Prostate gland (tissue), 2 donors: Measurements from ENCODE around the gene RALGPS2. TPM values are rescaled to one million over a fixed set of nuclear protein-coding genes. Genes with fewer than 3 reads are reported as not detected.
A peak's percentile ranks its signal among the peaks of the same experiment; 100 is the strongest.

ENCODE experiments used
- DNase-seq: peaks from one replicate; pipeline ENCODE4 v3.0.0-alpha.2; 2019; ENCODE audit warnings: low spot score
- H3K27ac ChIP-seq, 2 donors: fragments of 200-600 bp; sonication (generic); 2 replicates each; pipeline ENCODE4 v1.5.1; 2017 to 2019
- H3K27me3 ChIP-seq: fragments of 200-600 bp; sonication (generic); replicated peaks from 2 replicates; pipeline ENCODE4 v1.5.1; 2019; ENCODE audit not compliant: insufficient read depth
- H3K36me3 ChIP-seq, 2 donors: fragments of 200-600 bp; sonication (generic); 1 replicate in 1 of 2; 2 replicates in 1 of 2; pipeline versions ENCODE4 v1.5.1 to v1.8.1; 2017 to 2019
- H3K4me1 ChIP-seq: fragments of 200-600 bp; sonication (generic); replicated peaks from 2 replicates; pipeline ENCODE4 v1.5.1; 2019
- H3K4me3 ChIP-seq, 2 donors: fragments of 200-600 bp; sonication (generic); 2 replicates each; pipeline ENCODE4 v1.5.1; 2017 to 2019
- H3K9me3 ChIP-seq: fragments of 200-600 bp; sonication (generic); 2 replicates; pipeline ENCODE4 v1.5.1; 2017
- POLR2A ChIP-seq: fragments of 450-650 bp; IDR thresholded peaks from one replicate; pipeline ENCODE4 v1.6.1; 2016; ENCODE audit warnings: antibody characterized with exemption, mild to moderate bottlenecking
- POLR2AphosphoS5 ChIP-seq: sonication (generic); formaldehyde crosslinking; IDR thresholded peaks from one replicate; pipeline ENCODE4 v1.6.1; 2017; ENCODE audit warnings: antibody characterized with exemption
- WGBS: methylation state at CpG from one replicate; pipeline ENCODE4 v1.1.5; 2018; 5-methylcytosine and 5-hydroxymethylcytosine counted together
- intact Hi-C: fragments of 100-400 bp; cut with DNase I; formaldehyde crosslinking; loops from one replicate; pipeline ENCODE4 v1.14.2; 2022
- total RNA-seq, 2 donors: library from RNA; depleted of rRNA; stranded (reverse); fragments of >200 nt; gene quantifications; one replicate each; pipeline ENCODE4 v1.1.0, GENCODE V29; 2016
- TF ChIP-seq, protein P1 (sequence below), 4 experiments: fragments of 200-600 bp in 2 of 4; fragments of 450-650 bp in 2 of 4; sonication (generic) in 2 of 4; IDR thresholded peaks; 1 replicate in 3 of 4; 2 replicates in 1 of 4; pipeline ENCODE4 v1.5.1; 2016 to 2019; ENCODE audit warnings: antibody characterized with exemption in 4 of 4, mild to moderate bottlenecking in 2 of 4, moderate library complexity in 2 of 4

The RALGPS2 gene
- total RNA-seq, 2 donors from 2014 or later = 25.6 to 26.2 TPM

DNA sequence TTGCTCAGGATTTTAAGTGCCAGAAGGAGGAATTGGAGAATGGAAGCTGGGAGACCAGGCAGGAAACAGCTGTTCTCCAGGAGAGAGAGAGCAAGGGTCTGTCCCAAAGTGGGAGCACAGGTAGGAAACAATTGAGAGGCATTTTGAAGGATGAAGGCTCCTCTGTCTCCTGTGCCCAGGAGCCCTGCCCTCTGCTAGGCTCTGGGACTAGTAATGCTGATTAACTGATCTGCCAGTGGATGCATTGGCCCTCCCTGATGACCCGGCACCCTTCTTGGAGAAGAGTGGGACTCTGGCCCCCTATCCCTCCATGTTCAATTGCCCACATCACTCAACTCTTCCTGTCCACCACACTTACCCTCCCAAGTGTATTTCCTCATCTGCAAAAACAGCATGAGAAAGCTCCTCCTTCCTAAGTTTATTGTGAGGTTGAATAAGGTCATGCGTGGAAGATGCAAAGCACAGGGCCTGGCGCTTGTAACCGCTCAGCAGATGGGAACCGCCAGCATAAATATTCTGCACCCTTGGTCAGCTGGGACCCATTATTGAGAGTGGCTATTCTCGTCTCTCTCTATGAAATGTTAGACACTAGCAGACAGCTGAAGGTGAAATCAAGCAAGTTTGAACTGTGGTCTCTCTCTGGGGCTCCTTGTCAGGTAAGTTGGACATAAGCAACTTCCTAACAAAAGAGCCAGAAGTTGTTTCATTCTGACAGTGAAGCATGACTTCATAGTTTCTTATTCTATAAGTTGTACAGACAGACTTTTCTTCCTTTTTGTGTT is 208.9 kb downstream of the RALGPS2 start:
- 86% methylated on average over 6 of the region's 6 CpGs for WGBS
- no peaks in the 10 kb centered on the region for H3K36me3 ChIP-seq
- no peaks in the 10 kb centered on the region for H3K4me1 ChIP-seq
- no peak overlapping the region for H3K4me3 ChIP-seq
- H3K9me3 ChIP-seq = no peaks in the 10 kb centered on the region
- H3K27me3 ChIP-seq = no peaks in the 10 kb centered on the region
- peak overlapping the region; percentile 1 to 9 for H3K27ac ChIP-seq
- DNase-seq = no peak
- TF ChIP-seq POLR2AphosphoS5 (no peak), POLR2A (no peak)
- TF ChIP-seq, protein P1, sequence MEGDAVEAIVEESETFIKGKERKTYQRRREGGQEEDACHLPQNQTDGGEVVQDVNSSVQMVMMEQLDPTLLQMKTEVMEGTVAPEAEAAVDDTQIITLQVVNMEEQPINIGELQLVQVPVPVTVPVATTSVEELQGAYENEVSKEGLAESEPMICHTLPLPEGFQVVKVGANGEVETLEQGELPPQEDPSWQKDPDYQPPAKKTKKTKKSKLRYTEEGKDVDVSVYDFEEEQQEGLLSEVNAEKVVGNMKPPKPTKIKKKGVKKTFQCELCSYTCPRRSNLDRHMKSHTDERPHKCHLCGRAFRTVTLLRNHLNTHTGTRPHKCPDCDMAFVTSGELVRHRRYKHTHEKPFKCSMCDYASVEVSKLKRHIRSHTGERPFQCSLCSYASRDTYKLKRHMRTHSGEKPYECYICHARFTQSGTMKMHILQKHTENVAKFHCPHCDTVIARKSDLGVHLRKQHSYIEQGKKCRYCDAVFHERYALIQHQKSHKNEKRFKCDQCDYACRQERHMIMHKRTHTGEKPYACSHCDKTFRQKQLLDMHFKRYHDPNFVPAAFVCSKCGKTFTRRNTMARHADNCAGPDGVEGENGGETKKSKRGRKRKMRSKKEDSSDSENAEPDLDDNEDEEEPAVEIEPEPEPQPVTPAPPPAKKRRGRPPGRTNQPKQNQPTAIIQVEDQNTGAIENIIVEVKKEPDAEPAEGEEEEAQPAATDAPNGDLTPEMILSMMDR (IDR thresholded peaks at IDR 0.05) = no peak
- intact Hi-C loops = loop anchor here (10.0 kb wide), 1 partner anchor 69 kb away; no protein-coding TSS in a partner anchor

- Histone ChIP-seq H3K27me3 (no peaks in the 10 kb centered on the region), H3K27ac (no peak overlapping the region), H3K4me1 (no peaks in the 10 kb centered on the region), H3K36me3 (no peaks in the 10 kb centered on the region), H3K9me3 (no peaks in the 10 kb centered on the region), H3K4me3 (no peak overlapping the region)
- 90% methylated on average over 3 of the region's 3 CpGs for WGBS
- intact Hi-C loops = loop anchor here (10.0 kb wide), 1 partner anchor 70 kb away; no protein-coding TSS in a partner anchor
- no peak for DNase-seq
- TF ChIP-seq POLR2A = no peak
- no peak for TF ChIP-seq POLR2AphosphoS5
- TF ChIP-seq, protein P1 (IDR thresholded peaks at IDR 0.05) = no peak
These were observed 209.5 kb downstream of the RALGPS2 start for GRCh38 chr1:178934546-178934945.

DNA sequence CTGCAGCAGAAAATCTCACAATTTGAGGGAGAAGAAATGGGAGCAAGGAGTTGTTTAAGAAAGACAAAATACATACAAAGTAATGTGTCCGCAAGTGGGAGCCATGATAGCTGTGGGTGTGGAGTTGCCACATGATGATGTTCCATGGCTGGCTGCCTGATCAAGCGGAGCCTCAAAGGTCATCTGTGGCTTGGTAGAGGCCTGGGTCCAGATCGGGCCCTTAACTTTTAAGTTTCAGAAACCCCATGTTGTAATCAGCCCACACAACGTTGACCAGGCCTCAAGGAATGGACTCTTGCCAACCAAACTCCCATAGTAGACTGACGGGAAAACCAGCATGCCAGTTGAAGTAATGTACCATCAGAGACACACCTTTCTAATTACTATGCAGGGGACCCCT is 210.6 kb downstream of the RALGPS2 start:
- Histone ChIP-seq H3K36me3 (no peaks in the 10 kb centered on the region), H3K4me1 (no peaks in the 10 kb centered on the region), H3K27ac (no peak overlapping the region), H3K9me3 (no peaks in the 10 kb centered on the region), H3K4me3 (no peak overlapping the region), H3K27me3 (no peaks in the 10 kb centered on the region)
- DNase-seq = no peak
- TF ChIP-seq POLR2A (no peak), POLR2AphosphoS5 (no peak)
- TF ChIP-seq, protein P1 (IDR thresholded peaks at IDR 0.05) = no peak
- WGBS = 73% methylated on average over 5 of the region's 5 CpGs
- intact Hi-C loops = loop anchor here (10.0 kb wide), 1 partner anchor 71 kb away; no protein-coding TSS in a partner anchor

DNA sequence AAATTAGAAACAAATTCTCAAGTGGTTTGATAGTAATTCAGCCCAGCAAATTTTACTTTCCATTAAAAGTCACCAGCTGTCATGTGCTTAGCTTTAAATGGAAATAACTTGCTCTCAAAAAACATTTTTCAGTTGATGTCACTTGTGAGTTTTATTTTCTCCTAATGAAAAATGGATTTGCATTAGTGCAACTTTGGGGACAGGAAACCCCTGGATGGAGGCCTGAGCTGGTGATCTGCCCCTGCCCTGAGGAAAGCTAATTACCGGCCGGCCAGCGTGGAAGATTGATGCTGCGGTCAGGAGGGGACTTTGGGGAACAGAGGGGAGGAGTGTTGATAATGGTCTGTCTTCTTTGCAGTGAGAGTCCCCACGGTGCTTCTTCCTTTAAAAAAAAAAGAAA is 212.7 kb downstream of the RALGPS2 start:
- Histone ChIP-seq H3K36me3 (no peaks in the 10 kb centered on the region), H3K27ac (peak overlapping the region; percentile 39 to 59), H3K27me3 (no peaks in the 10 kb centered on the region), H3K4me1 (no peaks in the 10 kb centered on the region), H3K4me3 (no peak overlapping the region), H3K9me3 (no peaks in the 10 kb centered on the region)
- 58% methylated on average over 5 of the region's 5 CpGs for WGBS
- intact Hi-C loops = loop anchor here (10.0 kb wide), 1 partner anchor 73 kb away; no protein-coding TSS in a partner anchor
- no peak for DNase-seq
- no peak for TF ChIP-seq POLR2AphosphoS5
- no peak for TF ChIP-seq POLR2A
- TF ChIP-seq, protein P1 (IDR thresholded peaks at IDR 0.05) = no peak
